A673 (cell line): Measurements from ENCODE around the gene INMT. TPM values are rescaled to one million over a fixed set of nuclear protein-coding genes. Genes with fewer than 3 reads are reported as not detected.

Experiments
- BruUV-seq: library from RNA; stranded (reverse); fragments of 400-500 nt; replicated peaks from 2 replicates; lab custom pipeline; 2021; lab: Mats Ljungman, UMichigan
- CTCF ChIA-PET: fragments of 300-600 bp; sonication (Branson Sonifier 250); formaldehyde crosslinking; loops from one replicate; lab custom pipeline; 2022; ENCODE audit warnings: antibody characterized with exemption; lab: Charles Lee
- POLR2A ChIA-PET: fragments of 300-600 bp; sonication (Branson Sonifier 250); formaldehyde crosslinking; loops from one replicate; lab custom pipeline; 2022; ENCODE audit warnings: antibody characterized with exemption; ENCODE audit not compliant: low non-redundant PET; lab: Charles Lee
- DNase-seq: peaks from one replicate; pipeline ENCODE4 v3.0.0-alpha.2; 2015; ENCODE audit warnings: low spot score
- H3K27ac ChIP-seq: fragments of 200-600 bp; sonication (generic); 2 replicates; pipeline ENCODE4 v1.5.1; 2016; ENCODE audit warnings: mixed run types, low read depth, mild to moderate bottlenecking, mixed read lengths, antibody characterized with exemption, low read length; ENCODE audit not compliant: poor library complexity, severe bottlenecking
- H3K27me3 ChIP-seq: fragments of 200-600 bp; sonication (generic); replicated peaks from 2 replicates; pipeline ENCODE4 v1.6.1; 2017; ENCODE audit warnings: mixed run types, low read depth, mild to moderate bottlenecking, mixed read lengths, antibody characterized with exemption, low read length; ENCODE audit not compliant: insufficient read depth, poor library complexity
- H3K36me3 ChIP-seq: fragments of 200-600 bp; sonication (generic); 2 replicates; pipeline ENCODE4 v1.6.1; 2016; ENCODE audit warnings: mixed run types, mild to moderate bottlenecking, mixed read lengths, antibody characterized with exemption, low read length; ENCODE audit not compliant: insufficient read depth, poor library complexity, severe bottlenecking
- H3K4me1 ChIP-seq: fragments of 200-600 bp; sonication (generic); 2 replicates; pipeline ENCODE4 v1.6.1; 2017; ENCODE audit warnings: mixed run types, mild to moderate bottlenecking, mixed read lengths, antibody characterized with exemption, low read length; ENCODE audit not compliant: insufficient read depth, poor library complexity, severe bottlenecking
- H3K4me3 ChIP-seq: fragments of 200-600 bp; sonication (generic); 2 replicates; pipeline ENCODE4 v1.5.1; 2016; ENCODE audit warnings: low read depth, mixed run types, mild to moderate bottlenecking, mixed read lengths, low read length; ENCODE audit not compliant: poor library complexity, severe bottlenecking
- H3K9me3 ChIP-seq: fragments of 200-600 bp; sonication (generic); 2 replicates; pipeline ENCODE4 v1.6.1; 2016; ENCODE audit warnings: mixed run types, low read depth, mild to moderate bottlenecking, mixed read lengths, antibody characterized with exemption, low read length; ENCODE audit not compliant: poor library complexity, severe bottlenecking
- CTCF ChIP-seq: fragments of 300-800, 200-600 bp; sonication (generic); conservative IDR thresholded peaks from 2 replicates; pipeline ENCODE4 v1.5.1; 2017; ENCODE audit warnings: low read depth, mild to moderate bottlenecking, antibody characterized with exemption, low read length, moderate library complexity, mixed read lengths
- EZH2 ChIP-seq: fragments of 200-600 bp; sonication (generic); IDR thresholded peaks from 2 replicates; pipeline ENCODE4 v1.6.1; 2017; ENCODE audit warnings: borderline replicate concordance, low read depth, mild to moderate bottlenecking, mixed read lengths, antibody characterized with exemption, low read length; ENCODE audit not compliant: poor library complexity, severe bottlenecking
- intact Hi-C: fragments of 100-400 bp; cut with micrococcal nuclease; formaldehyde crosslinking; loops from one replicate; pipeline ENCODE4 v1.10.0; 2022; ENCODE audit not compliant: unreplicated experiment
- total RNA-seq: library from RNA; stranded (reverse); gene quantifications from 2 replicates; pipeline ENCODE4 v1.2.3, GENCODE V29; 2021

INMT gene
- total RNA-seq, 1 experiment from 2014 or later: 0.17 TPM

GRCh38 chr7:30740417-30741181 is 11.3 kb upstream of the INMT start:
- intact Hi-C loops: loop anchor here (2.0 to 10.0 kb wide), 4 partner anchors 116 to 464 kb away; no protein-coding TSS in a partner anchor
- POLR2A ChIA-PET: no interaction called here
- TF ChIP-seq EZH2 (no peak), CTCF (peak; percentile 97)
- DNase-seq: peak; percentile 73
- no TSS peak for BruUV-seq
- H3K27me3 ChIP-seq: no peaks in the 10 kb centered on the region
- no peak overlapping the region for H3K27ac ChIP-seq
- no peaks in the 10 kb centered on the region for H3K4me1 ChIP-seq
- no peaks in the 10 kb centered on the region for H3K36me3 ChIP-seq
- H3K9me3 ChIP-seq: no peaks in the 10 kb centered on the region
- H3K4me3 ChIP-seq: no peak overlapping the region
- CTCF ChIA-PET: interaction anchor here (1.0 to 1.4 kb wide), 2 partner anchors 54 to 465 kb away, joined by 3 to 5 read pairs; no protein-coding TSS in a partner anchor

- POLR2A ChIA-PET: no interaction called here
- intact Hi-C loops: loop anchor here (2.0 to 10.0 kb wide), 4 partner anchors 116 to 464 kb away; no protein-coding TSS in a partner anchor
- no TSS peak for BruUV-seq
These were observed 10.6 kb upstream of the INMT start for GRCh38 chr7:30741289-30741688.

More at GRCh38 chr7:30741289-30741688, 10.6 kb upstream of the INMT start:
- Histone ChIP-seq H3K27me3 (no peaks in the 10 kb centered on the region), H3K36me3 (no peaks in the 10 kb centered on the region), H3K4me3 (no peak overlapping the region), H3K27ac (no peak overlapping the region), H3K4me1 (no peaks in the 10 kb centered on the region), H3K9me3 (no peaks in the 10 kb centered on the region)
- TF ChIP-seq CTCF (no peak), EZH2 (no peak)
- DNase-seq: no peak
- CTCF ChIA-PET: no interaction called here
